ENCODE results near the gene POLDIP2. TPM values are rescaled to one million over a fixed set of nuclear protein-coding genes. Genes with fewer than 3 reads are reported as not detected.
A peak's percentile ranks its signal among the peaks of the same experiment; 100 is the strongest.

The POLDIP2 gene
- total and polyA plus RNA-seq, 9 of the 15 experiments (the other 6 are each of a cell fraction or from before 2014, with no cell fraction given) = 22.0 to 137 (median 104) TPM

GRCh38 chr17:28384281-28385036 is 27.1 kb upstream of the POLDIP2 start:
- Histone ChIP-seq H3K4me2 (ENCODE audit: insufficient read depth, low read length) (peak overlapping the region; percentile 66), H3K9me1 (ENCODE audit: control insufficient read depth, insufficient read depth, low read length) (no peaks in the 10 kb centered on the region), H3K27me3 (ENCODE audit: control insufficient read depth in 2 of 2, insufficient read depth in 2 of 2, low read length in 2 of 2) (peaks cover 11 to 44% of the 10 kb centered on the region in 2 experiments; a peak in 3 of 5 replicates), H3K27ac (ENCODE audit: extremely low read depth, low read depth, low read length) (no peak overlapping the region; the same call in 2 of the 3 replicates), H2AFZ (ENCODE audit: low read depth, low read length) (peak overlapping the region; percentile 76), H3K9me3 (replicated peaks; ENCODE audit: control insufficient read depth, insufficient read depth, low read depth, low read length) (no peaks in the 10 kb centered on the region), H4K20me1 (replicated peaks; ENCODE audit: control insufficient read depth, insufficient read depth, low read length) (no peaks in the 10 kb centered on the region), H3K36me3 (ENCODE audit: control insufficient read depth, insufficient read depth, low read length) (no peaks in the 10 kb centered on the region), H3K79me2 (ENCODE audit: control insufficient read depth, insufficient read depth, low read length) (no peaks in the 10 kb centered on the region), H3K4me1 (replicated peaks in 1 of 2; ENCODE audit: control insufficient read depth in 2 of 2, insufficient read depth in 2 of 2, low read length in 2 of 2) (peaks cover 3 to 21% of the 10 kb centered on the region in 2 experiments; a peak in 4 of 5 replicates), H3K9ac (ENCODE audit: insufficient read depth in 1 of 2, low read depth in 2 of 2, low read length in 2 of 2) (peak overlapping the region in 1 of 2 experiments; percentile 88; a peak in 3 of 4 replicates), H3K4me3 (peak overlapping the region; percentile 27)
- 21% methylated on average over 54 of the region's 56 CpGs for WGBS (ENCODE audit: insufficient coverage, low coverage, missing lambda C conversion rate)
- intact Hi-C loops (cut with micrococcal nuclease) (loop anchor here (5.0 kb wide), 1 partner anchor 33 kb away; no protein-coding TSS in a partner anchor), in situ Hi-C loops (cut with MboI) (no loop called here)
- FAIRE-seq (no peak), DNase-seq (ENCODE audit: extremely low read depth in 1 of 4, low spot score in 3 of 4) (peak in 2 of 4 experiments; percentile 35 to 42), ATAC-seq (peak; percentile 80)
- BruUV-seq (replicated peaks) = no TSS peak
- ChIA-PET CTCF (ENCODE audit: low intra/inter-chr PET ratio) (no interaction called here), POLR2A (interaction anchor here (0.8 to 1.8 kb wide), 5 partner anchors 9 to 28 kb away, joined by 3 to 5 read pairs (median 3); no protein-coding TSS in a partner anchor)
- TF ChIP-seq AFF1 (IDR thresholded peaks at IDR 0.05; ENCODE audit: low read depth in 1 of 2, partially characterized antibody in 2 of 2) (no peak), CREB1 (IDR thresholded peaks at IDR 0.05) (peak; percentile 63; the same call in 1 of the 2 replicates), CREB1 (CRISPR knock-in tag; IDR thresholded peaks at IDR 0.05) (no peak; the same call in 1 of the 2 replicates), ZNF740 (CRISPR knock-in tag; IDR thresholded peaks at IDR 0.05) (no peak), ZNF740 (tag; IDR thresholded peaks at IDR 0.05) (no peak), DNMT1 (IDR thresholded peaks at IDR 0.05) (no peak), ZFP36 (IDR thresholded peaks at IDR 0.05; ENCODE audit: low read depth, low read length, partially characterized antibody) (no peak), VEZF1 (CRISPR knock-in tag; IDR thresholded peaks at IDR 0.05) (0 out of 2 replicates have a peak, but pooled peaks have one; percentile 11), ELF1 (tag; IDR thresholded peaks at IDR 0.05) (peak; percentile 70), L3MBTL2 (IDR thresholded peaks at IDR 0.05) (0 out of 2 replicates have a peak, but pooled peaks have one; percentile 35), RBFOX2 (IDR thresholded peaks at IDR 0.05; ENCODE audit: low read depth, low read length) (peak; percentile 62), ZNF311 (CRISPR knock-in tag; IDR thresholded peaks at IDR 0.05) (no peak), TFAP4 (CRISPR knock-in tag; IDR thresholded peaks at IDR 0.05; ENCODE audit: borderline replicate concordance) (peak; percentile 53; the same call in 1 of the 2 replicates)

Data from K562 (cell line).